HEK293 (cell line): ENCODE data around the gene TTLL3.
A peak's percentile ranks its signal among the peaks of the same experiment; 100 is the strongest.

Source experiments
- CTCF ChIA-PET: fragments of 350-600 bp; formaldehyde crosslinking; extraction: SDS; loops from one replicate; lab custom pipeline; 2021; ENCODE audit warnings: antibody characterized with exemption; lab: Yijun Ruan, JAX
- POLR2A ChIA-PET: fragments of 300-600 bp; formaldehyde crosslinking; extraction: SDS; loops from one replicate; lab custom pipeline; 2020; ENCODE audit warnings: antibody characterized with exemption, inconsistent platforms; lab: Yijun Ruan, JAX
- H3K27ac ChIP-seq: fragments of 200-500 bp; sonication (Bioruptor generic); 2 replicates; pipeline ENCODE4 v1.5.1; 2014; ENCODE audit warnings: low read depth, low read length, control low read depth, inconsistent platforms; ENCODE audit errors: extremely low read depth
- H3K36me3 ChIP-seq, 2 experiments: fragments of 200-500 bp in 1 of 2; sonication (Bioruptor generic) in 1 of 2; 1 replicate in 1 of 2; 2 replicates in 1 of 2; pipeline ENCODE4 v1.5.1; 2014 to 2017; ENCODE audit warnings: inconsistent platforms in 2 of 2, low read length in 2 of 2; ENCODE audit not compliant: control insufficient read depth in 2 of 2, insufficient read depth in 1 of 2
- H3K4me1 ChIP-seq: fragments of 200-500 bp; sonication (Bioruptor generic); 2 replicates; pipeline ENCODE4 v1.5.1; 2014; ENCODE audit warnings: mild to moderate bottlenecking, low read length, inconsistent platforms; ENCODE audit not compliant: control insufficient read depth, insufficient read depth
- H3K4me3 ChIP-seq: 2 replicates; pipeline ENCODE4 v1.5.1; 2011; ENCODE audit warnings: low read depth, mild to moderate bottlenecking, control low read depth, low read length, moderate library complexity
- H3K9me3 ChIP-seq: fragments of 200-500 bp; sonication (Bioruptor generic); 2 replicates; pipeline ENCODE4 v1.5.1; 2014; ENCODE audit warnings: low read depth, low read length, inconsistent platforms; ENCODE audit not compliant: control insufficient read depth, insufficient read depth
- BCL11A ChIP-seq: fragments of 450-650 bp; formaldehyde crosslinking; IDR thresholded peaks from 2 replicates; pipeline ENCODE4 v1.5.1; 2016; ENCODE audit warnings: low read depth, missing biosample characterization, missing genetic modification characterization
- KLF8 ChIP-seq: fragments of 450-650 bp; formaldehyde crosslinking; IDR thresholded peaks from 2 replicates; pipeline ENCODE4 v1.5.1; 2016; ENCODE audit warnings: missing biosample characterization, missing genetic modification characterization
- KLF9 ChIP-seq: fragments of 450-650 bp; formaldehyde crosslinking; IDR thresholded peaks from 2 replicates; pipeline ENCODE4 v1.5.1; 2016; ENCODE audit warnings: missing biosample characterization, missing genetic modification characterization, low read depth
- OVOL3 ChIP-seq: fragments of 450-650 bp; formaldehyde crosslinking; IDR thresholded peaks from 2 replicates; pipeline ENCODE4 v1.5.1; 2016; ENCODE audit warnings: missing biosample characterization, missing genetic modification characterization
- YY1 ChIP-seq: fragments of 450-650 bp; formaldehyde crosslinking; IDR thresholded peaks from 2 replicates; pipeline ENCODE4 v1.5.1; 2018; ENCODE audit warnings: missing biosample characterization, missing genetic modification characterization
- ZBTB17 ChIP-seq: fragments of 450-650 bp; formaldehyde crosslinking; IDR thresholded peaks from 2 replicates; pipeline ENCODE4 v1.5.1; 2016; ENCODE audit warnings: missing biosample characterization, missing genetic modification characterization
- ZBTB21 ChIP-seq: fragments of 450-650 bp; formaldehyde crosslinking; IDR thresholded peaks from 2 replicates; pipeline ENCODE4 v1.5.1; 2017; ENCODE audit warnings: missing biosample characterization, missing genetic modification characterization
- ZFP69B ChIP-seq: fragments of 450-650 bp; formaldehyde crosslinking; IDR thresholded peaks from 2 replicates; pipeline ENCODE4 v1.5.1; 2016; ENCODE audit warnings: missing biosample characterization, missing genetic modification characterization
- ZNF24 ChIP-seq: fragments of 450-650 bp; formaldehyde crosslinking; IDR thresholded peaks from 2 replicates; pipeline ENCODE4 v1.5.1; 2016; ENCODE audit warnings: missing biosample characterization, missing genetic modification characterization
- ZNF501 ChIP-seq: fragments of 450-650 bp; formaldehyde crosslinking; IDR thresholded peaks from 2 replicates; pipeline ENCODE4 v1.5.1; 2016; ENCODE audit warnings: missing biosample characterization, missing genetic modification characterization
- ZNF521 ChIP-seq: fragments of 450-650 bp; formaldehyde crosslinking; IDR thresholded peaks from 2 replicates; pipeline ENCODE4 v1.5.1; 2017; ENCODE audit warnings: missing biosample characterization, mild to moderate bottlenecking, missing genetic modification characterization
- ZNF600 ChIP-seq: fragments of 450-650 bp; formaldehyde crosslinking; IDR thresholded peaks from 2 replicates; pipeline ENCODE4 v1.5.1; 2016; ENCODE audit warnings: missing biosample characterization, missing genetic modification characterization
- ZNF626 ChIP-seq: fragments of 450-650 bp; sonication (Bioruptor Pico); formaldehyde crosslinking; IDR thresholded peaks from 2 replicates; pipeline ENCODE4 v1.5.1; 2018; ENCODE audit warnings: missing biosample characterization, missing genetic modification characterization, inconsistent platforms
- ZNF629 ChIP-seq: fragments of 450-650 bp; formaldehyde crosslinking; IDR thresholded peaks from 2 replicates; pipeline ENCODE4 v1.5.1; 2017; ENCODE audit warnings: missing biosample characterization, missing genetic modification characterization
- ZNF654 ChIP-seq: fragments of 450-650 bp; formaldehyde crosslinking; IDR thresholded peaks from 2 replicates; pipeline ENCODE4 v1.5.1; 2016; ENCODE audit warnings: low read depth, missing biosample characterization, missing genetic modification characterization
- ZNF785 ChIP-seq: fragments of 450-650 bp; formaldehyde crosslinking; IDR thresholded peaks from 2 replicates; pipeline ENCODE4 v1.5.1; 2016; ENCODE audit warnings: missing biosample characterization, missing genetic modification characterization
- TF ChIP-seq, protein P1 (sequence below): fragments of 450-650 bp; formaldehyde crosslinking; IDR thresholded peaks from 2 replicates; pipeline ENCODE4 v1.5.1; 2016; ENCODE audit warnings: missing biosample characterization, missing genetic modification characterization
- TF ChIP-seq, protein P2 (sequence below): sonication (generic); formaldehyde crosslinking; IDR thresholded peaks from 2 replicates; pipeline ENCODE4 v1.8.1; 2022; ENCODE audit warnings: mild to moderate bottlenecking, moderate library complexity, missing genetic modification reagents
- TF ChIP-seq, protein P3 (sequence below): fragments of 450-650 bp; formaldehyde crosslinking; IDR thresholded peaks from 2 replicates; pipeline ENCODE4 v1.5.1; 2016; ENCODE audit warnings: missing biosample characterization, missing genetic modification characterization

The TTLL3 gene

DNA sequence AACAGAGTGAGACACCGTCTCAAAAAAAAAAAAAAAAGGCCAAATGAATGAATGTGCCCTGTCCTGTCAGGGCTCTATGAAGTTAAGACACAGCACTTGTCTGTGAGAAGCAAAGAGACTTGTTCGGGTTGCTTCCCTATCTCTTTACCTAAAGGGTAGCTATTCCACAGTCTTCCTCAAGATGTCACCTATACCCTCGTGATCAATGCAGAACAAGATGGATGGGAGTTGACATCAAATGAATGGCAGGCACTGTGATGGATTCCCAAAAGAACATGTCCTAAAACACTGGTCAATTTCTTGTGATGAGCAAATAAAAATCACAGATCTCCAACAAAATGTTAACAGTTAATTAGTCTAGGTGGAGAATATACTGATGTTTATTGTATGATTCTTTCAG lies 27.3 kb upstream of the TTLL3 start:
- Histone ChIP-seq H3K4me3 (no peak overlapping the region), H3K36me3 (peaks cover 13 to 79% of the 10 kb centered on the region in 2 experiments; a peak in 2 of 3 replicates), H3K27ac (no peak overlapping the region), H3K9me3 (no peaks in the 10 kb centered on the region), H3K4me1 (no peaks in the 10 kb centered on the region)
- ChIA-PET CTCF (interaction anchor here (0.7 to 2.0 kb wide), 5 partner anchors 9 to 569 kb away, joined by 3 to 5 read pairs (median 4); no protein-coding TSS in a partner anchor), POLR2A (interaction anchor here (0.7 to 1.6 kb wide), 3 partner anchors 10 to 1935 kb away, joined by 3 to 6 read pairs (median 3); partner anchors contain the start of gene ARPC4)
- TF ChIP-seq ZNF600 (tag by site-specific recombination), result 0 out of 2 replicates have a peak, but pooled peaks have one; percentile 26
- TF ChIP-seq ZNF654 (tag by site-specific recombination), result peak; percentile 30; the same call in 1 of the 2 replicates
- TF ChIP-seq ZNF629 (tag by site-specific recombination), result no peak
- TF ChIP-seq ZNF521 (tag by site-specific recombination), result no peak
- TF ChIP-seq, protein P1, sequence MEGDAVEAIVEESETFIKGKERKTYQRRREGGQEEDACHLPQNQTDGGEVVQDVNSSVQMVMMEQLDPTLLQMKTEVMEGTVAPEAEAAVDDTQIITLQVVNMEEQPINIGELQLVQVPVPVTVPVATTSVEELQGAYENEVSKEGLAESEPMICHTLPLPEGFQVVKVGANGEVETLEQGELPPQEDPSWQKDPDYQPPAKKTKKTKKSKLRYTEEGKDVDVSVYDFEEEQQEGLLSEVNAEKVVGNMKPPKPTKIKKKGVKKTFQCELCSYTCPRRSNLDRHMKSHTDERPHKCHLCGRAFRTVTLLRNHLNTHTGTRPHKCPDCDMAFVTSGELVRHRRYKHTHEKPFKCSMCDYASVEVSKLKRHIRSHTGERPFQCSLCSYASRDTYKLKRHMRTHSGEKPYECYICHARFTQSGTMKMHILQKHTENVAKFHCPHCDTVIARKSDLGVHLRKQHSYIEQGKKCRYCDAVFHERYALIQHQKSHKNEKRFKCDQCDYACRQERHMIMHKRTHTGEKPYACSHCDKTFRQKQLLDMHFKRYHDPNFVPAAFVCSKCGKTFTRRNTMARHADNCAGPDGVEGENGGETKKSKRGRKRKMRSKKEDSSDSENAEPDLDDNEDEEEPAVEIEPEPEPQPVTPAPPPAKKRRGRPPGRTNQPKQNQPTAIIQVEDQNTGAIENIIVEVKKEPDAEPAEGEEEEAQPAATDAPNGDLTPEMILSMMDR (tag by site-specific recombination), result 0 out of 2 replicates have a peak, but pooled peaks have one; percentile 16
- no peak for TF ChIP-seq BCL11A (tag by site-specific recombination)

DNA sequence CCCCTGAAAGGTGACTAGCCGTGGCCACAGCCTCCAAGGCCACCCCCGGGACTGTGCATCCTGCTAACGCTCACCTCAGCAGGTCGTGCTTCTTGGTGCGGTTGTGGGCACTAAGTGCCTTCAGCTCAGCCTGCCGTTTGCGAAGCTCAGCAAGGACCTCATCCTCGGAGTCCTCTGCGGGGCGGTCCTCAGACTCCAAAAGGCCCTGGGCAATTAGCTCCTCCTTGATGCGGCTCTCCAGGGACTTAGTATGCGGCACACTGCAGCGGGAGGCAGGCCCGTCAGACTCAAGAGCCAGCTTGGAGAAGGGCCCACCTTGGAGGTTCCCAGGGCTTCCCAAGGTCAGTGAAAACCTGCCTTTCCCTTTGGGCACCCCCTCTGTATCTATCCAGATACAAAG lies 26.1 kb upstream of the TTLL3 start:
- ChIA-PET POLR2A (interaction anchor here (0.9 kb wide), 1 partner anchor 9 kb away, joined by 3 read pairs; the partner anchor contains the start of genes ARPC4 and TADA3), CTCF (interaction anchor here (0.6 to 0.7 kb wide), 2 partner anchors 29 to 247 kb away, joined by 5 to 6 read pairs; no protein-coding TSS in a partner anchor)
- H3K4me3 ChIP-seq, result no peak overlapping the region
- TF ChIP-seq ZNF626 (tag by site-specific recombination) (no peak), ZFP69B (no peak), ZNF24 (tag by site-specific recombination) (no peak), ZBTB21 (tag by site-specific recombination) (no peak), OVOL3 (tag by site-specific recombination) (no peak), KLF9 (no peak), YY1 (tag by site-specific recombination) (no peak), ZNF501 (tag by site-specific recombination) (no peak), KLF8 (tag by site-specific recombination) (no peak), ZBTB17 (tag by site-specific recombination) (no peak), ZNF785 (tag by site-specific recombination) (no peak)
- TF ChIP-seq, protein P2, sequence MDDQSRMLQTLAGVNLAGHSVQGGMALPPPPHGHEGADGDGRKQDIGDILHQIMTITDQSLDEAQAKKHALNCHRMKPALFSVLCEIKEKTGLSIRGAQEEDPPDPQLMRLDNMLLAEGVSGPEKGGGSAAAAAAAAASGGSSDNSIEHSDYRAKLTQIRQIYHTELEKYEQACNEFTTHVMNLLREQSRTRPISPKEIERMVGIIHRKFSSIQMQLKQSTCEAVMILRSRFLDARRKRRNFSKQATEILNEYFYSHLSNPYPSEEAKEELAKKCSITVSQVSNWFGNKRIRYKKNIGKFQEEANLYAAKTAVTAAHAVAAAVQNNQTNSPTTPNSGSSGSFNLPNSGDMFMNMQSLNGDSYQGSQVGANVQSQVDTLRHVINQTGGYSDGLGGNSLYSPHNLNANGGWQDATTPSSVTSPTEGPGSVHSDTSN (CRISPR knock-in tag), result no peak
- TF ChIP-seq, protein P3, sequence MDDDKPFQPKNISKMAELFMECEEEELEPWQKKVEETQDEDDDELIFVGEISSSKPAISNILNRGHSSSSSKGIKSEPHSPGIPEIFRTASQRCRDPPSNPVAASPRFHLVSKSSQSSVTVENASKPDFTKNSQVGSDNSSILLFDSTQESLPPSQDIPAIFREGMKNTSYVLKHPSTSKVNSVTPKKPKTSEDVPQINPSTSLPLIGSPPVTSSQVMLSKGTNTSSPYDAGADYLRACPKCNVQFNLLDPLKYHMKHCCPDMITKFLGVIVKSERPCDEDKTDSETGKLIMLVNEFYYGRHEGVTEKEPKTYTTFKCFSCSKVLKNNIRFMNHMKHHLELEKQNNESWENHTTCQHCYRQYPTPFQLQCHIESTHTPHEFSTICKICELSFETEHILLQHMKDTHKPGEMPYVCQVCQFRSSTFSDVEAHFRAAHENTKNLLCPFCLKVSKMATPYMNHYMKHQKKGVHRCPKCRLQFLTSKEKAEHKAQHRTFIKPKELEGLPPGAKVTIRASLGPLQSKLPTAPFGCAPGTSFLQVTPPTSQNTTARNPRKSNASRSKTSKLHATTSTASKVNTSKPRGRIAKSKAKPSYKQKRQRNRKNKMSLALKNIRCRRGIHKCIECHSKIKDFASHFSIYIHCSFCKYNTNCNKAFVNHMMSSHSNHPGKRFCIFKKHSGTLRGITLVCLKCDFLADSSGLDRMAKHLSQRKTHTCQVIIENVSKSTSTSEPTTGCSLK, result no peak
- no peaks in the 10 kb centered on the region for H3K9me3 ChIP-seq
- H3K4me1 ChIP-seq, result no peaks in the 10 kb centered on the region
- peaks cover 13 to 81% of the 10 kb centered on the region in 2 experiments; a peak in 2 of 3 replicates for H3K36me3 ChIP-seq
- no peak overlapping the region for H3K27ac ChIP-seq
